Breast epithelium (tissue), 4 donors: ENCODE results near the gene EXOSC5. TPM values are rescaled to one million over a fixed set of nuclear protein-coding genes. Genes with fewer than 3 reads are reported as not detected.
A peak's percentile ranks its signal among the peaks of the same experiment; 100 is the strongest.

Experiments used
- DNase-seq, 2 donors: peaks; one replicate each; pipeline ENCODE4 v3.0.0-alpha.2; 2019; ENCODE audit warnings: low spot score in 2 of 2
- H3K27ac ChIP-seq, 2 donors: fragments of 200-600 bp; sonication (generic) in 1 of 2; one replicate each; pipeline ENCODE4 v1.5.1; 2016 to 2019; ENCODE audit warnings: mild to moderate bottlenecking in 1 of 2
- H3K27me3 ChIP-seq, 2 donors: fragments of 200-600 bp; sonication (generic) in 1 of 2; one replicate each; pipeline versions ENCODE4 v1.5.1 to v1.6.0; 2017 to 2019; ENCODE audit warnings: control low read depth in 1 of 2, mild to moderate bottlenecking in 1 of 2
- H3K36me3 ChIP-seq: fragments of 200-600 bp; one replicate; pipeline ENCODE4 v1.5.1; 2019
- H3K4me1 ChIP-seq, 2 donors: fragments of 200-600 bp; sonication (generic); one replicate each; pipeline ENCODE4 v1.5.1; 2016 to 2019; ENCODE audit warnings: control low read depth in 1 of 2
- H3K4me3 ChIP-seq, 3 donors: fragments of 200-600 bp; sonication (generic); 1 replicate in 2 of 3; 2 replicates in 1 of 3; pipeline ENCODE4 v1.5.1; 2016 to 2019; ENCODE audit warnings: mild to moderate bottlenecking in 3 of 3, moderate library complexity in 2 of 3
- H3K9me3 ChIP-seq, 2 donors: fragments of 200-600 bp; sonication (generic) in 1 of 2; one replicate each; pipeline ENCODE4 v1.5.1; 2016 to 2019; ENCODE audit warnings: control low read depth in 1 of 2
- POLR2A ChIP-seq: fragments of 450-650 bp; IDR thresholded peaks from one replicate; pipeline ENCODE4 v1.6.1; 2016; ENCODE audit warnings: antibody characterized with exemption, mild to moderate bottlenecking, moderate library complexity
- POLR2AphosphoS5 ChIP-seq, 3 donors: sonication (generic); formaldehyde crosslinking; IDR thresholded peaks; one replicate each; pipeline ENCODE4 v1.6.1; 2017; ENCODE audit warnings: antibody characterized with exemption in 3 of 3
- intact Hi-C: fragments of 100-400 bp; cut with DNase I; formaldehyde crosslinking; loops from one replicate; pipeline ENCODE4 v1.15.1; 2023; ENCODE audit warnings: low total_unique reads
- total RNA-seq, 3 donors: library from RNA; depleted of rRNA; stranded (reverse); fragments of >200 nt; gene quantifications; one replicate each; pipeline ENCODE4 v1.1.0, GENCODE V29; 2016
- TF ChIP-seq, protein P1 (sequence below), 3 donors: fragments of 450-650 bp; IDR thresholded peaks; one replicate each; pipeline ENCODE4 v1.5.1; 2016 to 2017; ENCODE audit warnings: antibody characterized with exemption in 3 of 3, mild to moderate bottlenecking in 3 of 3, moderate library complexity in 3 of 3

EXOSC5 gene
- total RNA-seq, 3 donors from 2014 or later: 18.2 to 20.6 (median 18.7) TPM

DNA sequence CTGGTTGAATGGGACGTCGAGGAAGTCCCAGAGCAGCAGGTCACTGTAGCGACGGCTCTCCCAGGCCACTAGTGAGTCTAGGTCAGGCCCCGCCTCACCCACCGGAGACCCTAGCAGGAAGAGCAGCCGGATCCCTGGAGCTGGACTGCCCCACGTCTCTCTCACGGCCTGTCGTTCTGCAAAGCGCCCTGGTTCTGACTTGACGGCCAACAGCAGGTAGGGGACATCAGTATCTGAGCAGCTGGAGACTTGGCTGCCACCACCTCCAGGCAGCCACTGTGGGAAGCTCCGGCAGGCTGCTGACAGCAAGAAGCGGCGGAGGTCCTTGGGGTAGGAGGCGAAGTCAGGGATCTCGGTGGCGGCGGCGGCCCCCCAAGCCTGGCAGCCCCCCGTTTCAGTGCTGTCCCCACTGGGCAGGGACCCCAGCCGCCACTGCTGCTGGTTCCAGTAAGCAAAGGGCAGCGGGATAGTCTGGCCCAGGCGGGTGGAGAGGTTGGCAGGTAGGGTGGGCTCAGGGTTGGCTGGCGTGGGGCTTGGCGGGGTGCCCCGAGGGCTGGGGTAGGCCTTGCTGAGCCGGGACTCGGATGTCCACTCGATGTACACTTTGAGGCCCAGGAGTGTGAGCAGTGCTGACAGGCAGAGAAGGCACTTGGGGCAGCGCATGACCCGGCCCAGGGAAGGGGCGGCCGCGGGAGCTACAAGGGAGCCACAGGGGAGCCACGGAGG is 29.1 kb upstream of the EXOSC5 start:
- no peak for DNase-seq
- intact Hi-C loops: no loop called here
- Histone ChIP-seq H3K27me3 (no peaks in the 10 kb centered on the region), H3K4me1 (peaks cover 0 to 9% of the 10 kb centered on the region in 2 donors), H3K36me3 (no peaks in the 10 kb centered on the region), H3K4me3 (peak overlapping the region; percentile 51 to 76 (median 51)), H3K9me3 (no peaks in the 10 kb centered on the region), H3K27ac (peak overlapping the region; percentile 81 to 97)
- TF ChIP-seq POLR2AphosphoS5 (IDR thresholded peaks at IDR 0.05) (no peak), POLR2A (no peak)
- TF ChIP-seq, protein P1, sequence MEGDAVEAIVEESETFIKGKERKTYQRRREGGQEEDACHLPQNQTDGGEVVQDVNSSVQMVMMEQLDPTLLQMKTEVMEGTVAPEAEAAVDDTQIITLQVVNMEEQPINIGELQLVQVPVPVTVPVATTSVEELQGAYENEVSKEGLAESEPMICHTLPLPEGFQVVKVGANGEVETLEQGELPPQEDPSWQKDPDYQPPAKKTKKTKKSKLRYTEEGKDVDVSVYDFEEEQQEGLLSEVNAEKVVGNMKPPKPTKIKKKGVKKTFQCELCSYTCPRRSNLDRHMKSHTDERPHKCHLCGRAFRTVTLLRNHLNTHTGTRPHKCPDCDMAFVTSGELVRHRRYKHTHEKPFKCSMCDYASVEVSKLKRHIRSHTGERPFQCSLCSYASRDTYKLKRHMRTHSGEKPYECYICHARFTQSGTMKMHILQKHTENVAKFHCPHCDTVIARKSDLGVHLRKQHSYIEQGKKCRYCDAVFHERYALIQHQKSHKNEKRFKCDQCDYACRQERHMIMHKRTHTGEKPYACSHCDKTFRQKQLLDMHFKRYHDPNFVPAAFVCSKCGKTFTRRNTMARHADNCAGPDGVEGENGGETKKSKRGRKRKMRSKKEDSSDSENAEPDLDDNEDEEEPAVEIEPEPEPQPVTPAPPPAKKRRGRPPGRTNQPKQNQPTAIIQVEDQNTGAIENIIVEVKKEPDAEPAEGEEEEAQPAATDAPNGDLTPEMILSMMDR (IDR thresholded peaks at IDR 0.05): no peak

DNA sequence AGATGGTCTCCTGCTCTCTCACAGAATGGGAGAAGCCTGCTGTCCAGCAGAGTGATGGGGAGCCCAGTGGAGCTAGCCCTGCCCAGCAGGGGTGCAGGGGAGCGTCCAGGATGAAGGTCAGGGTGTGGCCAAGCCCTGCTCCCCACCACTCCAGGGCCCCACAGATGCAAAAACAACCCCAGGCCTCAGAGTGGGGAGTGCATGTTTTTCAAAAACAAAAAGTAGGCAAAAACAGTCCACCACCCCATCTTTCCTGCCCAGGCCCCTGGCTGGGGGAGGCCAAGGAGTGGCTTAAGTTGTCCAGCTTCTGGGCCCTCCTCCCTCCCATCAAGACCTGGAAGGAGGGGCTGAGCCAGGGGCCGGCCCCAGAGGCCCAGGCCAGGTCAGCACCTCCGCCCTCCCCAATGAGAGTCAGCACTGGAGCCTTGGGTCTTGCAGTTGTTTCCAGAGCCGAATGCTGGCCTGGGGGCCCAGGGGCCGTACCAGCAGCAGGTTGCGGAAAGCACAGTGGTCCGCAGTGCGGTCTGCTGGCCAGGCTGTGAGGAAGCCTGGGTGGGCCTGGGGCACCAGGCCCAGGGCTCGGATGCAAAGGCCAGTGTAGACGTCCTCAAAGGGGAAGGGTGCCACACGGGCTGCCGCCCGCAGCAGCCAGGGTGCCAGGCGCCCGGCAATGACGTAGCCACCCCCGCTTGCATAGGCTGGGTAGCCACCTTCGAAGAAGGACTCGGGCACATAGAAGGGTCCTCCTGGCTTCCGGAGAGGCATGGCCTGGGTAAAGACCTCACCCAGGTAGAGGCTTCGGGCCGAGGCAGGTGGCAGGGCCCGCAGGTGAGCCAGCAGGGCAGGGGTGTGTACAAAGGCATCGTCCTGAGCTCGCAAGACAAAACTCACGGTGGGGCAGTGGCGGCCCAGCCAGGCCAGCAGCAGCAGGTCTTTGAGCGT is 28.3 kb upstream of the EXOSC5 start:
- H3K27me3 ChIP-seq: no peaks in the 10 kb centered on the region
- intact Hi-C loops: no loop called here
- DNase-seq: no peak
- H3K27ac ChIP-seq: peak overlapping the region in 1 of 2 donors; percentile 12
- H3K4me1 ChIP-seq: peaks cover 0 to 9% of the 10 kb centered on the region in 2 donors
- TF ChIP-seq POLR2AphosphoS5 (IDR thresholded peaks at IDR 0.05): no peak
- TF ChIP-seq, protein P1 (IDR thresholded peaks at IDR 0.05): no peak
- no peak for TF ChIP-seq POLR2A
- no peaks in the 10 kb centered on the region for H3K36me3 ChIP-seq
- H3K9me3 ChIP-seq: no peaks in the 10 kb centered on the region
- no peak overlapping the region for H3K4me3 ChIP-seq

GRCh38 chr19:41424335-41425173 is 27.4 kb upstream of the EXOSC5 start:
- TF ChIP-seq POLR2AphosphoS5 (IDR thresholded peaks at IDR 0.05) (no peak), POLR2A (no peak)
- TF ChIP-seq, protein P1 (IDR thresholded peaks at IDR 0.05): no peak
- Histone ChIP-seq H3K4me1 (peaks cover 0 to 9% of the 10 kb centered on the region in 2 donors), H3K36me3 (no peaks in the 10 kb centered on the region), H3K9me3 (no peaks in the 10 kb centered on the region), H3K27ac (no peak overlapping the region), H3K27me3 (no peaks in the 10 kb centered on the region), H3K4me3 (no peak overlapping the region)
- intact Hi-C loops: no loop called here
- no peak for DNase-seq

DNA sequence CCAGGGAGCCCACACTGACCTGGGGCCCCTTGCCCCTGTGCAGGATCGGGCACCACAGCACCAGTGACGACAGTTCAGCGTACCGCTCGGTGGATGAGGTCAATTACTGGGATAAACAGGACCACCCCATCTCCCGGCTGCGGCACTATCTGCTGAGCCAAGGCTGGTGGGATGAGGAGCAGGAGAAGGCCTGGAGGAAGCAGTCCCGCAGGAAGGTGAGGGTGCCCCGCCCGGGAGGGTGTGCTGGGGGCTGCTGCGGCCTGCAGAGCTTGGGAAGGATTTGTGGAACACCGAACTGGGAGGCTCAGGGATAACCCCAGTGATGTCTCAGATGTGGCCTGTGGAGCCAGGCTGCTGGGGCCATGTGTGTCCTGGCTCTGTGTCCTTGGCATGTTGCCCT is 25.8 kb upstream of the EXOSC5 start:
- H3K36me3 ChIP-seq: no peaks in the 10 kb centered on the region
- no peak overlapping the region for H3K27ac ChIP-seq
- no peak for TF ChIP-seq POLR2A
- no peak for TF ChIP-seq POLR2AphosphoS5 (IDR thresholded peaks at IDR 0.05)
- TF ChIP-seq, protein P1 (IDR thresholded peaks at IDR 0.05): no peak
- H3K9me3 ChIP-seq: no peaks in the 10 kb centered on the region
- H3K4me1 ChIP-seq: no peaks in the 10 kb centered on the region
- intact Hi-C loops: no loop called here
- no peak overlapping the region for H3K4me3 ChIP-seq
- no peak for DNase-seq
- H3K27me3 ChIP-seq: no peaks in the 10 kb centered on the region
